ENCODE measurements around the gene RESF1.

The RESF1 gene

DNA sequence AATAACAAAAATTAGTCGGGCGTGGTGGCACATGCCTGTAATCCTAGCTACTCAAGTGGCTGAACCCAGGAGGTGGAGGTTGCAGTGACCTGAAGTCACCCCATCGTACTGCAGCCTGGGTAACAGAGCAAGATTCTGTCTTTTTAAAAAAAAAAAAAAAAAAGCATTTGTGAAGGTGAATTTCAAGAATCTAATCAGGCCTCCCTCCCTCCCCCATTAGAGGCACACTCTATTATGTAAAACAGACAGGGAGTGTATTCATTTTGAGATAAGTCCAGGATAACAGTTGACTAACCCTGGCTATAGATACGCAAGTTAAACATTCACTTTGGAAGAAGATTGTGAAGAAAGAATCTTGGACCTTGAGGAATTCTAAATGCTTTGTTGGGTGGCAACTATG lies 2.9 kb downstream of the RESF1 start:
- no peak for DNase-seq

DNA sequence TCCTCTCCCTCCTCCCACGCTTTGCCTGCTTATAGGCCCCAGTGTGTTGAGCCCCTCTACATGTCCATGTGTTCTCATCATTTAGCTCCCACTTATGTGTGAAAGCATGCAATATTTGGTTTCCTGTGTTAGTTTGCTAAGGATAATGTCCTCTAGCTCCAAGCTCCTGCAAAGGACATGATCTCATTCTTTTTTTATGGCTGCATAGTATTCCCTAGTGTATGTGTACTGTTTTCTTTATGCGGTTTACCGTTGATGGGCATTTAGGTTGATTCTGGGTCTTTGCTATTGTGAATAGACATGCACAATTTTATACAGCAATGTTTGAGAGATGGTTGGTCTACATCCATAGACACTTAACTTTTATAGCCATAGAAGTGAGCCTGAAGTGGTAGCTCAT lies 5.1 kb downstream of the RESF1 start:
- DNase-seq = no peak

DNA sequence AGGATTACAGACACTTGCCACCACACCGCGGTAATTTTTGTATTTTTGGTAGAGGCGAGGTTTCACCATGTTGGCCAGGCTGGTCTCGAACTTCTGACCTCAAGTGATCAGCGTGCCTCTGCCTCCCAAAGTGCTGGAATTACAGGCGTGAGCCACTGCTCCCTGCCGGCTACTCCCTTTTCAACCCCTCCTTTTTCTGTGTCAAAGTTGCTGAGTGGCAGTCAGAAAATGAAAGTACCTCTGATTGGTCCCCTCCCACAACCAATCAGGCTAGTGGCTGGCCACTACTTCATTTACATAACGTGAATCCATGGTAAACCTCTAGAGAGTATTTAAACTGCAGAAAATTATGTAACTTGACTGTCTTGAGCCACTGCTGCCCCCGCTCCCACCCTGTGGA lies 5.9 kb downstream of the RESF1 start:
- DNase-seq = no peak

DNA sequence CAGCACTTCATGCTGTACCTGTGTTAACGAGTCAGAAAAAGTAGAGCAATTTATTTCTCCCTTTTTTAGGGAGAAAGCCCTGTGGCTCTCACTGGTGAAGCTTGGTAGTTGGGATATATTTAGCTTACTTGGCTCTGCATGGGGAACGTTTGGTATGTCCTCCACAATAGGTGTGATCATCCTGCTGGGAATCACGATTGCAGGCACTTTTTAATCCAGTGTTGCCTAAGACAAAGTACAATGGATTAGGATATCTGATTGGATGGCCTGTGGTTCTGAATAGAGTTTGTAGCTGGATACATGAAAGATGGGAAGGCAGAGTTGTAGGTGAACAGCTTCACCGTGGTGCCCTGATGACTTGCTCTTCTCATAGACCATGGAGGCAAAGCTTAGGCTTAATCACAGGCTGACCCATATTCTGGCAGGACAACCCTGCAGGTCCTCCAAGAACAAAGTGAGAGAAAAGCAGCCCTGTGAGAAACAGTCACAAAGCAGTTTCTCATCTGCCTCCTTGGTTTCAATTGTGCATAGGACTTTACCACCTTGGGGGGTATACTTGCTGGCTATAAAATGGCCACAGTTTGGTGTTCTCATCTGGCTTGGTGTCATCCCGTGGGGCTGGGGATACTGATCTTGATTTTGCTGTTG lies 7.5 kb downstream of the RESF1 start:
- no peak for DNase-seq

DNA sequence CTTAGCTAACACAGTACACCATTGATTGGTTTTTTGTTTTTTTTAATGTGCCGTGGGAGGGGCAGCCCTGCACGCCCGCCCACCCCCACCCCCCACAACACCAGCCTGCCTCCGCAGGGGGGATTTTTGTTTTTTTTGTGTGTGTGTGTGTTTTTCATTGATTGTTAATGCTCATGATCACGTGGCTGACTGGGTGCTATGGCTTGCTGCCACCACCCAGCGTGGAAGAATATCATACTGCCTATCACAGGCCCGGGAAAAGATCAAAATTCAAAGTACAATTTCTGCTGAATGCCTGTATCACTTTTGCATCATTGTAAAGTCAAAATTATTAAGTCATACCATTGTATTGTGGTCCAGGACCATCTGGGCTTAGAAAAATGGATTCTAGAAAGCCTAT lies 8.3 kb downstream of the RESF1 start:
- DNase-seq = no peak

DNA sequence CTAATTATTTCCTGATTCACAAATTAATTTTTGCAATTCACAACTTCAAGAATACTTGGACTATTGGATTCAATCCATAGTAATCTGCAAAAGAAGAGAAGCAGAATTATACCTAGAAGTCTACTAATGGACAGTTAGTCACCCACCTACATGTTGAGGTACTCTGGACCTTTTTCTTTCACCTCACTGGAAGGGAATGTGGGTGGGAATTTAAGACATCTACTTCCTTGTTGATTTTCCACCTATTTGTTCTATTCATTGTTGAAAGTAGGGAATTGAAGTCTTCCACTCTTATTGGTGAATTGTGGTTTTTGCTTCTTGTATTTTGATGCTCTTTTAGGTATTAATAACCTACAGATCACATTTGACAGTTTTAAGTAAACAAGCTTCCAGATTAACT lies 11.0 kb downstream of the RESF1 start:
- no peak for DNase-seq

DNA sequence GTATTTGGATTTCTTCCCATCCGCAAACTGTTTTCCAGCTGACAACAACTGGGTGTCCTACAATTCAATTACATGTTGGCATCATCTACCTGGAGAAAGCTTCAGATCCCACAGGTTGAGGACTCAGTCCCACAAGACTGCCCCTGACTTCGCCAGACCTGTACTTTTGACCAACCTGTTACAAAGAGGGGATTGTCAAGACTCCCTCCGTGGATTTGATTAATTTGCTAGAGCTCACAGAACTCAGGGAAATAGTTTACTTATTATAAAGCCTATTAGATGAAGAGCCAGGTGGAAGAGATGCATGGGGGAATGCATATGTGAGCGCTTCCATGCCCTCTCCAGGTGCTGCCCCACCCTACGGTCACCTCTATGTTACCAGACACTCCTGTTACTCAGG lies 14.6 kb downstream of the RESF1 start:
- DNase-seq = no peak

DNA sequence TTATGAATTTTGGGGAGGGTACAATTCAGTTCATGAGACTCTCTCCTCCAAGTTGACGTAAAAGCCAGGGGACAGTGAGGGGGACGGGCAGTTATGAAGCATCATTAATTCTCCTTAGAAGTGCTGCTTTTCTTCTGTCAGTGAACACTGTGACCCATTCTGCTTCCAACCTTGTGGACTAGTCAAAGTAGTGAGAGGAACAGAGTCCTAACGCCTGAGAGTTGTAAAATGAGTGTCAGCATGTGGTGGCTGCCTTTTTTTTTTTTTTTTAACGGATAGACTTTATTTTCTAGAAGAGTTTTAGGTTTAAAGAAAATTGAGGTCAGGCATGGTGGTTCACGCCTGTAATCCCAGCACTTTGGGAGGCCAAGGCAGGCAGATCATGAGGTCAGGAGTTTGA lies 15.5 kb downstream of the RESF1 start:
- DNase-seq = no peak

DNA sequence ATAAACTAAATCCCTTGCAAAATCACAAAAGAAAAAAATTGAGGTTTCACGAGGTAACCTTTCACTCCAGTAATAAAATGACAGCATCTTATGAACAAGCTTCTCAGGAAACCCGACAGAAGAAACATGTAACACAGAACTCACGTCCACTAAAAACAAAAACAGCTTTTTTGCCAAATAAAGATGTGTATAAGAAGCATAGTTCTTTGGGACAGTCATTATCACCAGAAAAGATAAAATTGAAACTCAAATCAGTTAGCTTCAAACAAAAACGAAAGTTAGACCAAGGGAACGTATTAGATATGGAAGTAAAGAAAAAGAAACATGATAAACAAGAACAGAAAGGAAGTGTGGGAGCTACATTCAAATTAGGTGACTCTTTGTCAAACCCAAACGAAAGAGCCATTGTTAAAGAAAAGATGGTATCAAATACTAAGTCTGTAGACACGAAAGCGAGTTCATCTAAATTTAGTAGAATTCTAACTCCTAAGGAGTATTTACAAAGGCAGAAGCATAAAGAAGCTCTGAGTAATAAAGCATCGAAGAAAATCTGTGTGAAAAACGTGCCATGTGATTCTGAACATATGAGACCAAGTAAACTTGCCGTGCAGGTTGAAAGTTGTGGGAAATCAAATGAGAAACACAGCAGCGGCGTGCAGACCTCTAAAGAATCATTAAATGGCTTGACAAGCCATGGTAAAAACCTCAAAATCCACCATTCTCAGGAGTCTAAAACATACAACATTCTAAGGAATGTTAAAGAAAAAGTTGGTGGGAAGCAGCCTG lies 25.8 kb downstream of the RESF1 start:
- no peak for DNase-seq

DNA sequence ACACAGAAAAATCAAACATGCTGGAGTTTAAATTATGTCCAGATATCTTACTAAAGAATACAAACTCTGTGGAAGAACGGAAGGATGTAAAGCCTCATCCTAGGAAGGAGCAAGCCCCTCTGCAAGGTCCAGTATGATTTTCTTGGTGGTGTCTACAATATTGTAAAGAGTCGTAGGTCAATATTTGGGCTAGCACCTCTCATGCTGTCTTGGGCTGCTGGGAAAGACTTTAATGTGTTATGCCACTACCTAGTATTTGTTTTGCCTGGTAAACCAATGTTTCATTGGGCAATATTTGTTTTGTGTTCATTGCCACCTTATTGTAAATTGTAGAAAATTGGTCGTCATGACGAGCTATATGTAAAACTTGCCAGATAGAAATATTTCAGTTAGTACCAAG lies 26.6 kb downstream of the RESF1 start:
- no peak for DNase-seq

DNA sequence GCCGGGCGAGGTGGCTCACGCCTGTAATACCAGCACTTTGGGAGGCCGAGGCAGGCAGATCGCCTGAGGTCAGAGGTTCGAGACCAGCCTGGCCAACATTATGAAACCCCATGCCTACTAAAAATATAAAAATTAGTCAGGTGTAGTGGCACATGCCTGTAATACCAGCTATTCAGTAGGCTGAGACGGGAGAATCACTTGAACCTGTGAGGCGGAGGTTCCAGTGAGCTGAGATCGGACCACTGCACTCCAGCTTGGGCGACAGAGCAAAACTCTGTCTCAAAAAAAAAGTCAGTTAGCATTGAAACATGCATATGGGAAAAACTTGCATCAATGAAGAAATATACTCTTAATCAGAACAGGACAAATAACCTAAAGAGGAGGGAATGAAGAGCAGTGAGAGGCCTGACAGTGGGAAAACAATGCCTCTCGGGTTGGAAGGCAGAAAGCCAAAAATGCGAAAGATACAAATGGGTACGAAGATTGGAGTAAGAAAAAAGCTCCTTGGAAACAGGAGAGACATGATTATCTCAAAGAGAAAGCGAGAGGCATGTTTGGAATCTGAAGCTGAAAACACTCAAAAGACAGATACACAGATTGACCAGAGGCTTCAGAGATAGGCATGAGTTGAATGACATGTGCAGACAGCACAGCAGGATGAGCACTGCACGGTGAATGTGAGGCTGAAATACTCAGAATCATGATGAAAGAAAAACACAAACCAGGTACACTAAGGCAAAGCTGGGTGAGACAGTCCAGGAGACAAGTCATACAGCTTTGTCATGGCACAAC lies 30.6 kb downstream of the RESF1 start:
- no peak for DNase-seq

DNA sequence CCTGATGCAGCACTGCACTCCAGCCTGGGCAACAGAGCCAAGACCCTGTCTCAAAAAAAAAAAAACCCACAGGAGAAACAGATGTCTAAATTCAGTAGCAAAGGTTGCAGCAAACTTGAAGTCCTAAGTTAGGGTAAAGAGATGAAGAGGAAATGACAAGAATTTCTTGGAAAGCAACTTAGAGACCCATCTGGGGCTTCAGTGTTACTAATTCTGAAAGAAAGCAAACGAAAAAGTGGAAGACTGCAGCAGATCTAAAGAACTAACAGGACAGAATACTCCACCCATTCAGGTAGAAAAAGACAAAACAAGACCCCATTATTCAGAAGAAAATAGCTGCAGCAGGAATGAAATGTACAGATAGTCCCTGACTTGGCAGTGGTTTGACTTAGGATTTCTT lies 31.9 kb downstream of the RESF1 start:
- DNase-seq = no peak

DNA sequence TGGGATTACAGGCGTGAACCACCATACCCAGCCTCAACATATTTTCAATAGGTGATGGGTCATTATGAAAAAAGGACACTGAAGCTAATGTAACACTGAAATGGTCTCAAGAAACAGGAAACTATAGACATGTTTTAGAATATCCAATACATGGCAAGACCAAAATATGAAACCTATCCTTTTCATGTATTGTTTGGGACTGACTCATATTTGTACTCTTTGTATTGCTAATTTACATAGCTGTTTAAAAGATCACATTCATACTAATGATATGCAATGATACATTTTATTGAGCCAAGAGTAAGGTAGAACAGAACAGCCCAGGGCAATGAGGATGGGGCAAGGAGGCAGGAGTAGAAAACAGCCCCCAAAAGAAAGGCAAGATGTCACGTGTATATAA lies 32.6 kb downstream of the RESF1 start:
- DNase-seq = no peak

DNA sequence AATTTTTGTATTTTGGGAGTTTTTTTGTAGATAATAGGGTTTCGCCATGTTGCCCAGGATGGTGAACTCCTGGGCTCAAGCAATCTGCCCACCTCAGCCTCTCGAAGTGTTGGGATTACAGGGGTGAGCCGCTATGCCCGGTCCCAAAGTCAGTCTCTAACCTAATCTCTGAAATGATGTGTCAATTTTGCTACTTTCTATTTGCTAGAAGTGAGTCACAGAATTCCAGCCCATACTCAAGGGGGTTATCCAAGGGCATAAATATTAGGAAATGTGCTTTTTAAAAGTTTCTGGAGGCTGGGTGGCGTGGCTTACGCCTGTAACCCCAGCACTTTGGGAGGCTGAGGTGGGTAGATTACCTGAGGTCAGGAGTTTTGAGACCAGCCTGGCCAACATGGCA lies 40.5 kb downstream of the RESF1 start:
- no peak for DNase-seq

DNA sequence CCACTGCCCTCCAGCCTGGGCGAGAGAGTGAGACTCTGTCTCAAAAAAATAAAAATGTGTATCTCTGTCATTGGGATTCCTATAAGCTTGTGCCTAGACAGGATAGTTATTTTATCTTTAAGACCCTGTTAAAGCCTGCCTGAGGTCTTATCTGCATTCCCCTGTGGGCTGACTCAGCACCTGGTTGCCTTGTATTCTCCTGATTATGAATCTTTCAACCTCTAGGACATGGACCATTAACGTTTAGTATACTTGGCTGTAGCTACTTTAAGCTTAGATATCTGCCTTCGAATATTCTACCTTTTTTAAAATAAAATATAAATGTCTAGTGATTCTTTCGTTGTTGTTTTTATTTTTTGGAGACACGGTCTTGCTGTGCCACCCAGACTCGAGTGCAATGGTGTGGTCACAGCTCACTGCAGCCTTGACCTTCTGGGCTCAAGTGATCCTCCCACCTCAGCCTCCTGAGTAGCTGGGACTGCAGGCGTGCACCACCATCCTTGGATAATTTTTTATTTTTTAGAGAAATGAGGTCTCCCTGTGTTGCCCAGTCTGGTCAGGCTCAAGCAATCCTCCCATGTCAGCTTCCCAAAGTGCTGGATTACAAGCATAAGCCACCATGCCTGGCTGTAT lies 41.3 kb downstream of the RESF1 start:
- no peak for DNase-seq

DNA sequence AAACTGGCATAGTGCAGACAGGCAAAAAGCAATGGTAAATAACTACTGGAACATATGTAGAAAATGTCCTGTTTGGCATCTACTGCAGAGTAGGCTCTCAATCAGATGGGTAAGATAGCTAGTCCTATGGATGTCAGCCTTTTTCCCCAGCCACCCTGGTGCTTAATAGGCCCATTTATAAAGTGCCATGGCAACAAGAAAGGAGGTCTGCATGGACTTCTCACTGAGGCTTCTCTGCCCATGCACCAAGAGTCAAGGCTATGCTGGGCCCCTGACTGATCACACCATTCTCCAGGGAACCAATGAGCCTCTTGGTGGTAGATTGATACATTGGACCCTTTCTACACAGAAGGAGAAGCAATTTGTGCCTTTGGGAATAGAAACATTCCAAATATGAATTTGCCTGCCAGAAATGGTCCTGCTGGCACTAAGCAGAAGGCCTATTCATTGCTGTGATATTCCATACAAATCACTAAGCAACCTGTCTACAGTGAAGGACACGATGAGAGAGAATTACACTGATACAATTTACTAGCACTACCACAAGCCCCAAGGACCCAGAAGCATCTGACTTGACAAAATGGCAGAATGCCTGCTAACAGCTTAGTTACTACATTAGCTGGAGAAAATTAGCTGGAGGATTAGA lies 43.8 kb downstream of the RESF1 start:
- DNase-seq = no peak

DNA sequence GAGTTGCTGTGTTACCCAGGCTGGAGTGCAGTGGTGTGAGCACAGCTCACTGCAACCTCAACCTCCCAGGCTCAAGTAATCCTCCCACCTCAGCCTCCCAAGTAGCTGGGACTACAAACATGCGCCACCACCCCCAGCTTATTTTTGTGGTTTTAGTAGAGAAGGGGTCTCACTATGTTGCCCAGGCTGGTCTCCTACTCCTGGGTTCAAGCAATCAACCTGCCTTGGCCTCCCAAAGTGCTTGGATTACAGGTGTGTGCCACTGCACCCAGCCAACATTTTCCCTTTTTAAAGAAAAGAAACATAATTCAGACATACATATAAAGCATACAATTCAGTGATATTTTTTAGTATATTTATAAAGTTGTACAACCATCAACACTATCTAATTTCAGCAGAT lies 44.4 kb downstream of the RESF1 start:
- DNase-seq = no peak

DNA sequence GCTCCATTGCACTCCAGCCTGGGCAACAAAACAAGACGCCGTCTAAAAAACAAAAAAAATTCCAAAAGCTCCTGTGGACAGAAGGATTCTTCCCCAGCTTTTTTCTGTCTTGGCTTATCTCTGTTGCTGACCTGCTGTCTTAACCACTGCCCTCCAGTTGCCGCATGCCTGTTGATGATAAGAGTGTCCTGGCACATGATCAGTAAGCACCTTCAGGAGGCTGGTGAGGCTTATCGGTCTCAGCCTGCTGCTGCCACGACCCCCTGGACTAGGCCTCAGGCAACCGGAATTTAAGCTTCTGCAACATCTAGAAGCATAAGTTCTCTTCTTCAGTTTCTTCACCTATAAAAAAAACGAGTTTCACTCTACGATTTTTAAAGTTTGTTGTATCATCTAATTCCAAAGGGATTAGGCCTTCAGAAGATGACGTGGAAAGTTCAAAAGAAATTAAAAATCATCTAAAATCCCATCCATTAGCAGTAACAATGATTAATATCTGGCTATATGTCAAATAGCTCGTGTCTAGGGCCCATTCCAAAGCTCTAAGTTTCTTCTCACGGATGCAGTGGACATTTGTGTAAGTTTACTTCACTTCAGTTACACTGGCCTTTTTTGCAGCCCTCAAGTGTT lies 46.4 kb downstream of the RESF1 start:
- no peak for DNase-seq

Data from NCI-H526 (cell line).